Measurements from ENCODE around the gene CYP2U1. TPM values are rescaled to one million over a fixed set of nuclear protein-coding genes. Genes with fewer than 3 reads are reported as not detected.
A peak's percentile ranks its signal among the peaks of the same experiment; 100 is the strongest.

Gene CYP2U1
- total and polyA plus RNA-seq, 2 of the 4 experiments (the other 2 are of a cell fraction) = 6.1 to 11.1 TPM

DNA sequence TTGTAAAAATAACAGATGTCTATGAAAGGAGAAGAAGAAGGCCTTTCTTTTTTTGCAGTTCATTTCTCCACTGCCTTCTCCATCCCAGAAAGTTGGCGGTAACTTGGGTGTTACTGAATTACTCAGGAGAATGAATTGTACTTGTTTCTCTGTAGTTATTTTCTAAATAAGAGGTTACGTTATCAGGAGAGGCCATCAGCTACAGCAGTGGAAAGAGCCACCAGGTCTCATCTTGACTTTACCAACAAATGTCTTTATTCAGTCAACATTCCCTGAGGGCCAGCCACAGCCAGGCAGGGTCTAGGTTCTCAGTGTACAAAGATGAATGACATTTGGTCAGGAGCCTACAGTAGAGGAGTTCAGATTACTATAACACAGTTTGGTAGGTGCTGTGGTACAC lies 66.4 kb downstream of the CYP2U1 start:
- Histone ChIP-seq H3K9ac (ENCODE audit: low read depth, low read length) (no peak overlapping the region), H2BK15ac (ENCODE audit: low read depth, low read length) (no peak overlapping the region), H3K9me3 (ENCODE audit: control insufficient read depth, insufficient read depth, low read length) (no peaks in the 10 kb centered on the region), H3K27me3 (ENCODE audit: control insufficient read depth, insufficient read depth, low read length) (no peaks in the 10 kb centered on the region), H3K56ac (ENCODE audit: extremely low read depth, insufficient read depth, low read length) (no peak overlapping the region), H3K4me2 (ENCODE audit: low read depth, low read length) (no peak overlapping the region; the same call in 1 of the 2 replicates), H3K23ac (ENCODE audit: low read depth, low read length) (peak overlapping the region; percentile 17; the same call in 1 of the 2 replicates), H2AK9ac (replicated peaks; ENCODE audit: low read depth, low read length, poor library complexity) (peak overlapping the region; percentile 18), H3K14ac (replicated peaks; ENCODE audit: low read depth, low read length) (peak overlapping the region; percentile 25), H3K36me3 (ENCODE audit: control insufficient read depth, insufficient read depth, low read length) (no peaks in the 10 kb centered on the region), H2BK5ac (ENCODE audit: low read depth, low read length, poor library complexity, severe bottlenecking) (peak overlapping the region; percentile 52), H3K4ac (ENCODE audit: low read depth, low read length) (peak overlapping the region; percentile 51; the same call in 1 of the 2 replicates), H3K18ac (ENCODE audit: low read depth, low read length) (peak overlapping the region; percentile 65; the same call in 1 of the 2 replicates), H2AFZ (replicated peaks; ENCODE audit: low read length, poor library complexity) (no peak overlapping the region), H2AK5ac (ENCODE audit: low read depth, low read length) (no peak overlapping the region; the same call in 1 of the 2 replicates), H4K5ac (ENCODE audit: low read depth, low read length) (peak overlapping the region; percentile 20; the same call in 1 of the 2 replicates), H4K8ac (ENCODE audit: low read depth in 2 of 2, low read length in 2 of 2) (peak overlapping the region in 1 of 2 experiments; percentile 14; a peak in 1 of 4 replicates), H3K9me1 (ENCODE audit: insufficient read depth, low read length) (peaks cover 19% of the 10 kb centered on the region), H3K4me1 (ENCODE audit: control insufficient read depth, insufficient read depth, low read length) (peaks cover 8% of the 10 kb centered on the region), H3K27ac (ENCODE audit: insufficient read depth, low read length) (no peak overlapping the region), H3K4me3 (ENCODE audit: insufficient read depth, low read depth, low read length) (no peak overlapping the region), H3K79me1 (ENCODE audit: low read depth in 1 of 2, low read length in 2 of 2) (peaks cover 4 to 30% of the 10 kb centered on the region in 2 experiments; a peak in 3 of 4 replicates), H2BK20ac (ENCODE audit: low read depth, low read length) (peak overlapping the region; percentile 34; the same call in 1 of the 2 replicates), H4K20me1 (ENCODE audit: insufficient read depth, low read length) (peaks cover 14% of the 10 kb centered on the region; the same call in 1 of the 2 replicates), H4K91ac (ENCODE audit: insufficient read depth, low read depth, low read length) (no peak overlapping the region), H2BK120ac (ENCODE audit: low read depth, low read length) (no peak overlapping the region; the same call in 1 of the 2 replicates)
- TF ChIP-seq RFX5 (IDR thresholded peaks at IDR 0.05; ENCODE audit: low read depth, low read length) = no peak
- no peak for TF ChIP-seq POLR2A (IDR thresholded peaks at IDR 0.05; ENCODE audit: low read depth, low read length)
- no peak for TF ChIP-seq ELK1 (IDR thresholded peaks at IDR 0.05; ENCODE audit: borderline replicate concordance, low read depth, low read length)
- TF ChIP-seq BHLHE40 (IDR thresholded peaks at IDR 0.05; ENCODE audit: low read depth, low read length) = no peak
- no peak for TF ChIP-seq MXI1 (IDR thresholded peaks at IDR 0.05; ENCODE audit: borderline replicate concordance, low read depth, low read length)
- TF ChIP-seq MAFK (IDR thresholded peaks at IDR 0.05; ENCODE audit: low read depth, low read length) = no peak
- no peak for TF ChIP-seq RAD21 (IDR thresholded peaks at IDR 0.05; ENCODE audit: low read length)
- TF ChIP-seq CEBPB (IDR thresholded peaks at IDR 0.05; ENCODE audit: low read depth, low read length) = no peak
- TF ChIP-seq, protein P1, sequence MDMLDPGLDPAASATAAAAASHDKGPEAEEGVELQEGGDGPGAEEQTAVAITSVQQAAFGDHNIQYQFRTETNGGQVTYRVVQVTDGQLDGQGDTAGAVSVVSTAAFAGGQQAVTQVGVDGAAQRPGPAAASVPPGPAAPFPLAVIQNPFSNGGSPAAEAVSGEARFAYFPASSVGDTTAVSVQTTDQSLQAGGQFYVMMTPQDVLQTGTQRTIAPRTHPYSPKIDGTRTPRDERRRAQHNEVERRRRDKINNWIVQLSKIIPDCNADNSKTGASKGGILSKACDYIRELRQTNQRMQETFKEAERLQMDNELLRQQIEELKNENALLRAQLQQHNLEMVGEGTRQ (IDR thresholded peaks at IDR 0.05; ENCODE audit: low read depth, low read length) = no peak
- TF ChIP-seq MAZ (IDR thresholded peaks at IDR 0.05; ENCODE audit: borderline replicate concordance, low read depth, low read length) = no peak
- ATAC-seq (ENCODE audit: low read depth) = no peak
- intact Hi-C loops (cut with micrococcal nuclease) (loop anchor here (10.0 kb wide), 1 partner anchor 243 kb away; no protein-coding TSS in a partner anchor), in situ Hi-C loops (cut with MboI; ENCODE audit: low sequenced_read_pairs) (no loop called here), dilution Hi-C loops (cut with HindIII; ENCODE audit: low sequenced_read_pairs, unreplicated experiment) (no loop called here)
- ChIA-PET CTCF (no interaction called here), POLR2A (ENCODE audit: unreplicated experiment) (no interaction called here)
- no CpG with 5 or more reads among the region's 2 CpGs for WGBS, 2 experiments (ENCODE audit: extremely low coverage in 2 of 2, insufficient read length in 1 of 2)
- no TSS peak for BruUV-seq (replicated peaks)
- no peak for DNase-seq
